CD4-positive, CD25-positive, alpha-beta regulatory T cell (primary cell): Measurements from ENCODE around the gene PHKA2. TPM values are rescaled to one million over a fixed set of nuclear protein-coding genes. Genes with fewer than 3 reads are reported as not detected.
A peak's percentile ranks its signal among the peaks of the same experiment; 100 is the strongest.

Source experiments
- ATAC-seq, 2 donors: fragments of 150-1000 bp; cut with Tn5 transposase; one replicate each; pipeline ENCODE4 v1.10.0; 2021; ENCODE audit warnings: low read depth in 2 of 2, moderate number of reproducible peaks in 2 of 2, moderate library complexity in 1 of 2
- DNase-seq, 3 donors: peaks; one replicate each; pipeline versions ENCODE4 v3.0.0 to v3.0.0-alpha.2; 2012 to 2022; ENCODE audit warnings: mixed read lengths in 1 of 3
- H3K27ac ChIP-seq: one replicate; pipeline ENCODE4 v1.7.0; 2013; ENCODE audit warnings: mild to moderate bottlenecking, low read length; ENCODE audit not compliant: insufficient read depth, poor library complexity, severe bottlenecking
- H3K27me3 ChIP-seq: one replicate; pipeline ENCODE4 v1.7.0; 2013; ENCODE audit warnings: low read length; ENCODE audit not compliant: control insufficient read depth, insufficient read depth
- H3K36me3 ChIP-seq: one replicate; pipeline ENCODE4 v1.7.0; 2013; ENCODE audit warnings: mild to moderate bottlenecking, low read length, moderate library complexity; ENCODE audit not compliant: control insufficient read depth, insufficient read depth
- H3K4me1 ChIP-seq: 2 replicates; pipeline ENCODE4 v1.7.0; 2013; ENCODE audit warnings: mild to moderate bottlenecking, low read length; ENCODE audit not compliant: insufficient read depth, control insufficient read depth, poor library complexity, severe bottlenecking
- H3K4me3 ChIP-seq: one replicate; pipeline ENCODE4 v1.7.0; 2013; ENCODE audit warnings: low read depth, mild to moderate bottlenecking, low read length, moderate library complexity
- H3K9me3 ChIP-seq, 2 experiments: 1 replicate in 1 of 2; 2 replicates in 1 of 2; pipeline ENCODE4 v1.7.0; 2013; ENCODE audit warnings: low read length in 2 of 2, mild to moderate bottlenecking in 1 of 2, moderate library complexity in 1 of 2; ENCODE audit not compliant: control insufficient read depth in 2 of 2
- H3K27ac Mint-ChIP-seq, 3 donors: one replicate each; pipeline ENCODE4 v1.8.0; 2020 to 2022; ENCODE audit warnings: mild to moderate bottlenecking in 3 of 3, mixed read lengths in 3 of 3, moderate library complexity in 2 of 3
- H3K27me3 Mint-ChIP-seq: one replicate; pipeline ENCODE4 v1.8.0; 2022; ENCODE audit warnings: mild to moderate bottlenecking, mixed read lengths
- H3K36me3 Mint-ChIP-seq: one replicate; pipeline ENCODE4 v1.8.0; 2020; ENCODE audit warnings: mixed read lengths
- H3K4me1 Mint-ChIP-seq, 4 donors: one replicate each; pipeline ENCODE4 v1.8.0; 2020 to 2022; ENCODE audit warnings: mixed read lengths in 4 of 4, mild to moderate bottlenecking in 1 of 4
- H3K4me3 Mint-ChIP-seq, 4 donors: one replicate each; pipeline ENCODE4 v1.8.0; 2020 to 2022; ENCODE audit warnings: mild to moderate bottlenecking in 4 of 4, mixed read lengths in 4 of 4, moderate library complexity in 3 of 4
- H3K9me3 Mint-ChIP-seq, 7 donors: one replicate each; pipeline ENCODE4 v1.8.0; 2020 to 2022; ENCODE audit warnings: mixed read lengths in 7 of 7, mild to moderate bottlenecking in 3 of 7, moderate library complexity in 2 of 7
- polyA plus RNA-seq, 4 donors: library from polyadenylated mRNA; unstranded; fragments of 300-500 nt; fragmentation: Illumina TruSeq; gene quantifications; one replicate each; pipeline ENCODE4 v1.2.3, GENCODE V29; 2021
- total RNA-seq: library from RNA; stranded (reverse); gene quantifications from one replicate; pipeline ENCODE4 v1.2.3, GENCODE V29; 2022

PHKA2 gene
- total and polyA plus RNA-seq, 5 donors from 2014 or later = 5.2 to 33.8 (median 6.4) TPM

DNA sequence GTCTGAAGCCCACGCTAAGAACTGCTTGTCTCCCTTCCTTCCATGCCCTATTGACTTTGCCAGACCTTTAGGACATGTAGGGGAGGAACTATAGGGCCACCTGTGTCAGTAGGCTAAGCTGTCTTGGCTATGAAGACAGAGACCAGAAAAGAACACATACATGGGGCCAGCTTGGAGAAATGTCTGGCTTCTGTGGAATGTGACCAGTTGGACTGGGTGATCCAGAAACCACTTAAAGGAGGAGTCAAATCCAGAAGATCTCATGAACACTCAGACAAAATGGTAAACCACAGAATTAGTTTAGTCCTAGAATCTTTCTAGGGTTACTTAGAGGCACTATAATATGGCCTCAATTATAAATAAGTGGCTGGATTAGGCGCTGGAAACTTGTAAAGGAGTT lies 42.0 kb downstream of the PHKA2 start:
- Mint-ChIP-seq H3K27me3 (no peaks in the 10 kb centered on the region), H3K36me3 (peaks cover 15% of the 10 kb centered on the region), H3K4me1 (no peaks in the 10 kb centered on the region), H3K4me3 (no peak overlapping the region), H3K9me3 (peaks cover 0 to 2% (median 0%) of the 10 kb centered on the region in 7 donors), H3K27ac (no peak overlapping the region)
- no peak overlapping the region for H3K4me3 ChIP-seq
- DNase-seq = no peak
- H3K4me1 ChIP-seq = no peaks in the 10 kb centered on the region
- no peak overlapping the region for H3K27ac ChIP-seq
- no peaks in the 10 kb centered on the region for H3K27me3 ChIP-seq
- no peak for ATAC-seq
- no peaks in the 10 kb centered on the region for H3K9me3 ChIP-seq
- peaks cover 27% of the 10 kb centered on the region for H3K36me3 ChIP-seq

DNA sequence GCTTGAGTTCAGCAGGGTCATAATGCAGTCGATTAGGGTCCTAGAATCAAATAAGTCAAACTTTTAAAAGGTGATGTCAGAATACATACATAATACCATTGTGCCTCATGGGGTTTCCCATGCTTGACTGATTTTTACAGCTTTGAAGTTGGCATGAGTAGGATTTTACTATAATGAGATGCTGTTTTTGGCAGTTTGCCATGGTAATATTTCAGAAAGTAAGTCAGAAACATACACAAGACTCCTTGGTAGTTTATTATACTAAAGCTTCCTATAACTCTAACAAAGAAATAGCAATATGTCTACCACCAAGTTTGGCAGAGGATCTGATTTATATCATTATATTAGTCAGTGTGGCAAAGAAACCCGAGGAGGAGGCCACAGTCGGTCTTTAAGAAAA lies 45.2 kb downstream of the PHKA2 start:
- Histone ChIP-seq H3K27ac (no peak overlapping the region), H3K36me3 (peaks cover 25% of the 10 kb centered on the region), H3K27me3 (no peaks in the 10 kb centered on the region), H3K9me3 (no peaks in the 10 kb centered on the region), H3K4me1 (no peaks in the 10 kb centered on the region), H3K4me3 (no peak overlapping the region)
- no peak for ATAC-seq
- DNase-seq = no peak
- H3K27me3 Mint-ChIP-seq = no peaks in the 10 kb centered on the region
- no peaks in the 10 kb centered on the region for H3K9me3 Mint-ChIP-seq
- H3K4me1 Mint-ChIP-seq = no peaks in the 10 kb centered on the region
- no peak overlapping the region for H3K4me3 Mint-ChIP-seq
- peaks cover 11% of the 10 kb centered on the region for H3K36me3 Mint-ChIP-seq
- no peak overlapping the region for H3K27ac Mint-ChIP-seq

DNA sequence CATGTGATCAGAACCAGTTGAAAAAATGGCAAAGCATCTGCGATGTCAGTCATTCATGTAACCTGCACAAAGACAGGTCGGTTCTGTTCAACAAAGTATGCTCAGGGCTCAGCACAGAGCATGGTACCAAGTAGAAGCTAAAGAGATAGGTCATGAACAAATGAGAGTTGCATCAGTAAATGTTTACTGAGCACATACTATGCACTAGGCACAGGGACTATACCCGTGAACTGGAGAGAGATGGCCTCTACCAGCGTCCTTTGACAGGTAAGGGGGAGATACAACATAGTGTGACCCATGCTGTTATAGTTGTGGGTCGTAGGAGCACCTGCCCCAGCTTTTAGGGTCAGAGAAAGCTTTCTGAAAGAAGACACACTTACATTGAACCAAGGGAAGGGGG lies 46.7 kb downstream of the PHKA2 start:
- no peaks in the 10 kb centered on the region for H3K9me3 Mint-ChIP-seq
- no peak for ATAC-seq
- Histone ChIP-seq H3K4me1 (no peaks in the 10 kb centered on the region), H3K4me3 (no peak overlapping the region), H3K9me3 (no peaks in the 10 kb centered on the region), H3K27me3 (no peaks in the 10 kb centered on the region), H3K36me3 (peaks cover 25% of the 10 kb centered on the region), H3K27ac (no peak overlapping the region)
- no peak for DNase-seq
- H3K36me3 Mint-ChIP-seq = peaks cover 9% of the 10 kb centered on the region
- no peak overlapping the region for H3K27ac Mint-ChIP-seq
- no peak overlapping the region for H3K4me3 Mint-ChIP-seq
- H3K27me3 Mint-ChIP-seq = no peaks in the 10 kb centered on the region
- no peaks in the 10 kb centered on the region for H3K4me1 Mint-ChIP-seq

DNA sequence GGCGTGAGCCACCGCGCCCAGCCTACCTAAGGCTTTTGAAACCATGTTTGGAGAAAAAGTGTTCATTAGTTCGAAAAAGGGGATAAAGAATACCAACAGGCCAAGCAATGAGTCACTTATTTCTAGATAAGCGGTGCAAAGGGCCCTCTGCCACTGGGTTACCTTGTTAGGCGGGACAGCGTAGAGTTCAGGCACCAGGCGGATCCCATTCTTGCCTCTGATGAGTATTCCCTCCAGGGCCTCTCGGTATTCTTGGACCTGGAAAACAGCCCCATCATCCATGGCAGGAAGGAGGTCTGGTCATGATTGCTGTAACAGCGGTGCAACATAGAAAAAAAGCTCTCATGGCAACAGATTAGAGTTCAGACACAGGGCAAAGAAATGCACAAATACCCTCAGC lies 48.0 kb downstream of the PHKA2 start:
- H3K27me3 ChIP-seq = no peaks in the 10 kb centered on the region
- Mint-ChIP-seq H3K27ac (no peak overlapping the region), H3K27me3 (no peaks in the 10 kb centered on the region), H3K9me3 (no peaks in the 10 kb centered on the region), H3K4me3 (no peak overlapping the region), H3K4me1 (no peaks in the 10 kb centered on the region), H3K36me3 (peaks cover 10% of the 10 kb centered on the region)
- no peak for ATAC-seq
- H3K4me1 ChIP-seq = no peaks in the 10 kb centered on the region
- DNase-seq = no peak
- H3K27ac ChIP-seq = no peak overlapping the region
- no peak overlapping the region for H3K4me3 ChIP-seq
- peaks cover 22% of the 10 kb centered on the region for H3K36me3 ChIP-seq
- H3K9me3 ChIP-seq = no peaks in the 10 kb centered on the region

DNA sequence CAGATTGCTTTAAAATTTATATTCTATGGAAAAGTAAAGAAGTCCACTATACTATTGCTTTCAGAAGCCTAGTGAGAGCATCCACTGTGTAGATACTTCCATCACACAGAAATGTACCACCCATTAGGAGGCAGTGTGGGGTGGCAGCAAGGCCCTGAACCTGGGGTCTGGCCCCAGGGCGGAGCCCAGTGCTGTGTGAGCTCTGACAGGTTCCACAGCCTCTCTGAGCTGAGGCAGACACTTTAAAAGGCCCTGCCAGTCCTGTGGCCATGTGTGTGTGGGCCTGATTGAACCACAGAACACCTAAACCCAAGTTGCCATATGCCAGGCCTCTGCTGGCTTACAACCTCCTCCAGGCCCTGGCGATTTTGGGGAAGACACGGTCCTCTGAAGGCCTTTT lies 49.2 kb downstream of the PHKA2 start:
- H3K9me3 ChIP-seq = no peaks in the 10 kb centered on the region
- Mint-ChIP-seq H3K36me3 (peaks cover 10% of the 10 kb centered on the region), H3K27ac (no peak overlapping the region), H3K4me3 (no peak overlapping the region), H3K9me3 (no peaks in the 10 kb centered on the region), H3K27me3 (no peaks in the 10 kb centered on the region), H3K4me1 (no peaks in the 10 kb centered on the region)
- ATAC-seq (no peak), DNase-seq (no peak)
- no peak overlapping the region for H3K4me3 ChIP-seq
- H3K27ac ChIP-seq = no peak overlapping the region
- H3K4me1 ChIP-seq = no peaks in the 10 kb centered on the region
- H3K27me3 ChIP-seq = no peaks in the 10 kb centered on the region
- peaks cover 22% of the 10 kb centered on the region for H3K36me3 ChIP-seq

DNA sequence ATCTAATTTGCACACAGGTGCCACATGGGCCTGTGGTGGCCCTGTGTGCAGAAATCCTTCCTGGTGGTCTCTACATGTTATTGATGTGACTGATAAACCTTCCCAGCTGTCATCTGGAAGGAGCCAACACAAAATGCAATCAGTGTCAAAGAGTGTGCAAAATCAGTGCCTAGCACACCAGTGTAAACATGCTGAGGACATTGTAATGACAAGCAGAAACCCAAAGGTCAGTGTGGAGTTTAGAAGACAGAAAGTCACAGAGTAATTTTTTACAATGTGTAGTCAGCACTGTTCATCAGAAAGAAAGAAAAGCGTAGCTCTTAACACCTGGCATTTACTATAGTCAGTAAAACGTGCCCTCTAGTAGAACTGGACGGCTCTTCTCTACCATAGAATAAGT lies 50.3 kb downstream of the PHKA2 start:
- Mint-ChIP-seq H3K4me3 (no peak overlapping the region), H3K4me1 (no peaks in the 10 kb centered on the region), H3K27me3 (no peaks in the 10 kb centered on the region), H3K27ac (no peak overlapping the region), H3K36me3 (peaks cover 8% of the 10 kb centered on the region), H3K9me3 (no peaks in the 10 kb centered on the region)
- Histone ChIP-seq H3K4me1 (no peaks in the 10 kb centered on the region), H3K36me3 (peaks cover 20% of the 10 kb centered on the region), H3K27ac (no peak overlapping the region), H3K9me3 (no peaks in the 10 kb centered on the region), H3K4me3 (no peak overlapping the region), H3K27me3 (no peaks in the 10 kb centered on the region)
- ATAC-seq (no peak), DNase-seq (no peak)

DNA sequence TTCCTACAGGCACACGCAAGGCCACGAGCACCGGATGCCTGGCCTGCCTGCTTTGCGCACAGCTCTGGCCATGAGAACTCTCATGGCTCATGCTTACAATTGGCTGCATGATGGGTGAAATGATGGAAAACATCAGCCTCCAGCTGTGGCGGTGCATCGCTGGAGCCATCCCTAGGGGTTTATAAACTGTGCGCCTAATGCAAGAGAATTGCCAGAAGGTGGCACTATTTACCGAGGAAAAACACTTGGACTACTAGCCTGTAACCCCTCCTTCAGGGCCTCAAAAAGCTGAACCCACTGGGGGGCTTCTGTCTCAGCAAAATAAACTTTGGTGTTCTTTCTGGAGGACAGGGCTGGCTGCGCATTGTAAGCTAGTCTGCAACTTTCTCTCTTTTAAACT lies 51.9 kb downstream of the PHKA2 start:
- H3K9me3 ChIP-seq = no peaks in the 10 kb centered on the region
- Mint-ChIP-seq H3K9me3 (no peaks in the 10 kb centered on the region), H3K27ac (no peak overlapping the region), H3K27me3 (no peaks in the 10 kb centered on the region), H3K4me3 (no peak overlapping the region), H3K4me1 (no peaks in the 10 kb centered on the region), H3K36me3 (peaks cover 4% of the 10 kb centered on the region)
- H3K36me3 ChIP-seq = peaks cover 12% of the 10 kb centered on the region
- H3K27me3 ChIP-seq = no peaks in the 10 kb centered on the region
- DNase-seq = peak in 1 of 3 donors; percentile 10
- H3K27ac ChIP-seq = no peak overlapping the region
- no peak for ATAC-seq
- no peaks in the 10 kb centered on the region for H3K4me1 ChIP-seq
- no peak overlapping the region for H3K4me3 ChIP-seq

DNA sequence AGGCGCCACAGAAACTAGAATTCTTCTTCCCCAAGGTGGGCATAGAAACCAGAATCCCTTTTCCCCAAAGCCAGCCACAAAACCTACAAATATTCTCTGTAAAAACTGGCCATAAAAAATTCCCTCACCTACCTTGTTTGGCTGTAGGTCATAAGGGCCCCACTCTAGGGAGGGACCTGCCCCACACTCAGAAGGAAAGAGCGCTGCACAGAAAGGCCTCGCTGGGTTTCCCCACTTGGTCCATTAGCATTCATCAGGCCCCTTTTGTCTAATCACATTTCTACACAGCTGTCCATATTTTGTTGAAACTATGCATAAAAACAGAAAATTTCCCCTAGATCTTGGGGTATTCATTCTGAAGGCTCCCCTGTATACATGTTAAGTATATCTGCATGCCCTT lies 54.1 kb downstream of the PHKA2 start:
- Mint-ChIP-seq H3K36me3 (peaks cover 10% of the 10 kb centered on the region), H3K9me3 (no peaks in the 10 kb centered on the region), H3K27me3 (no peaks in the 10 kb centered on the region), H3K27ac (no peak overlapping the region), H3K4me1 (no peaks in the 10 kb centered on the region), H3K4me3 (peak overlapping the region in 1 of 4 donors; percentile 38)
- H3K9me3 ChIP-seq = no peaks in the 10 kb centered on the region
- ATAC-seq = no peak
- H3K27me3 ChIP-seq = no peaks in the 10 kb centered on the region
- peaks cover 22% of the 10 kb centered on the region for H3K36me3 ChIP-seq
- no peak overlapping the region for H3K27ac ChIP-seq
- no peaks in the 10 kb centered on the region for H3K4me1 ChIP-seq
- DNase-seq = no peak
- no peak overlapping the region for H3K4me3 ChIP-seq
